Activated CD8-positive, alpha-beta memory T cell treated with anti-CD3 and anti-CD28 coated beads, Interleukin-2, amount 10 ng/mL, durations not matched to agents 7 days and 5 days (primary cell): Measurements from ENCODE around the gene ZIC5. TPM values are rescaled to one million over a fixed set of nuclear protein-coding genes. Genes with fewer than 3 reads are reported as not detected.

ENCODE experiments used
- ATAC-seq: fragments of 150-1000 bp; cut with Tn5 transposase; one replicate; pipeline ENCODE4 v1.10.0; 2021; ENCODE audit warnings: moderate library complexity
- CTCF ChIA-PET: fragments of 350-600 bp; sonication (Branson Sonifier 250); formaldehyde crosslinking; loops from one replicate; lab custom pipeline; 2021; ENCODE audit warnings: antibody characterized with exemption; lab: Charles Lee
- DNase-seq: peaks from one replicate; pipeline ENCODE4 v3.0.0-alpha.2; 2020
- H3K27ac Mint-ChIP-seq: one replicate; pipeline ENCODE4 v1.8.0; 2021; ENCODE audit warnings: mild to moderate bottlenecking, mixed read lengths
- H3K27me3 Mint-ChIP-seq: one replicate; pipeline ENCODE4 v1.8.0; 2021; ENCODE audit warnings: mixed read lengths
- H3K36me3 Mint-ChIP-seq: one replicate; pipeline ENCODE4 v1.8.0; 2021; ENCODE audit warnings: mild to moderate bottlenecking, mixed read lengths
- H3K4me1 Mint-ChIP-seq: one replicate; pipeline ENCODE4 v1.8.0; 2021; ENCODE audit warnings: mixed read lengths
- H3K4me3 Mint-ChIP-seq: one replicate; pipeline ENCODE4 v1.8.0; 2021; ENCODE audit warnings: mild to moderate bottlenecking, moderate library complexity, mixed read lengths
- H3K9me3 Mint-ChIP-seq: one replicate; pipeline ENCODE4 v1.8.0; 2022; ENCODE audit warnings: low read depth, mixed read lengths
- total RNA-seq, 2 experiments: library from RNA; stranded (reverse); gene quantifications; one replicate each; pipeline ENCODE4 v1.2.3, GENCODE V29; 2021

Gene ZIC5
- total RNA-seq, 2 experiments from 2014 or later = not detected

DNA sequence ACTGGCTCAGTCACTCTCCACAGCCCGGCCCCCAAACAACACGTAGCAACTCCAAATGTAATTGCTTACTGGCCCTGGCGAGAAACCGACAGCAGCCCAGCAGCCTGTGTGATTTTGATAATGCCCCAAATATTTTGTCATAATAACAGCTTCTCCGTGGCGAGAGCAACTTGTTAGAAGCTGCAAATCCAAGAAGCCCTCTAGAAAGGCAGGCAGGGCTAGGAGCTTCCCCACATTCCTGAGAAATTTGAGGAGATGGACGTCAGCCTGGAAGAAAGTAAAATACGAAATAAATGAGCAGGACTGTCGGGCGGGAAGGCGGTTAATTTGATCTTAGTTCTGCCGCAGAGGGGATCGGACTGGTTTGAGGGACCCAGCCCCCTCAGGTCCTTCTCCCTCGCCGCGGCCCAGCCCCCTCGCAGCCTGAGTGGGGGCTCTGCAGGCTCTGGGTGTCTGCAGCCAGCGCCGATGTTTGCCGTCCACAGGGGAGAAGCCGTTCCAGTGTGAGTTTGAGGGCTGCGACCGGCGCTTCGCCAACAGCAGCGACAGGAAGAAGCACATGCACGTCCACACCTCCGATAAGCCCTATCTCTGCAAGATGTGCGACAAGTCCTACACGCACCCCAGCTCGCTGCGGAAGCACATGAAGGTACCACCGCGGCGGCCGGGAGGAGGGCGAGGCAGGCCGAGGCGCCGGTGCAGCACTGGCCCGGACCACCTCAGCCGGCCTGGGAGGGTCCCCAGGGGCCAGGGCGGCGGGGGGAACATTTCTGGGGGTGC lies 13.1 kb upstream of the ZIC5 start:
- CTCF ChIA-PET = no interaction called here
- peaks cover 16% of the 10 kb centered on the region for H3K36me3 Mint-ChIP-seq
- H3K4me3 Mint-ChIP-seq = peak overlapping the region; percentile 11
- DNase-seq = peak; percentile 40
- H3K4me1 Mint-ChIP-seq = peaks cover 20% of the 10 kb centered on the region
- peak overlapping the region; percentile 75 for H3K27ac Mint-ChIP-seq
- no peaks in the 10 kb centered on the region for H3K9me3 Mint-ChIP-seq
- H3K27me3 Mint-ChIP-seq = peaks cover 63% of the 10 kb centered on the region
- no peak for ATAC-seq

- Mint-ChIP-seq H3K36me3 (peaks cover 16% of the 10 kb centered on the region), H3K4me1 (peaks cover 20% of the 10 kb centered on the region), H3K27me3 (peaks cover 63% of the 10 kb centered on the region), H3K9me3 (no peaks in the 10 kb centered on the region), H3K27ac (peak overlapping the region; percentile 75), H3K4me3 (peak overlapping the region; percentile 41)
- CTCF ChIA-PET = interaction anchor here (0.7 to 0.8 kb wide), 2 partner anchors 13 to 328 kb away, joined by 3 read pairs; no protein-coding TSS in a partner anchor
- DNase-seq (no peak), ATAC-seq (no peak)
Measured at GRCh38 chr13:99983499-99984401, 12.2 kb upstream of the ZIC5 start.

- DNase-seq = peak; percentile 40
- Mint-ChIP-seq H3K27ac (peak overlapping the region; percentile 75), H3K36me3 (peaks cover 16% of the 10 kb centered on the region), H3K4me1 (peaks cover 24% of the 10 kb centered on the region), H3K4me3 (peak overlapping the region; percentile 41), H3K9me3 (no peaks in the 10 kb centered on the region), H3K27me3 (peaks cover 64% of the 10 kb centered on the region)
- CTCF ChIA-PET = interaction anchor here (0.7 to 1.1 kb wide), 3 partner anchors 14 to 327 kb away, joined by 3 read pairs; no protein-coding TSS in a partner anchor
- no peak for ATAC-seq
Measured at GRCh38 chr13:99982731-99983498, 11.3 kb upstream of the ZIC5 start.

DNA sequence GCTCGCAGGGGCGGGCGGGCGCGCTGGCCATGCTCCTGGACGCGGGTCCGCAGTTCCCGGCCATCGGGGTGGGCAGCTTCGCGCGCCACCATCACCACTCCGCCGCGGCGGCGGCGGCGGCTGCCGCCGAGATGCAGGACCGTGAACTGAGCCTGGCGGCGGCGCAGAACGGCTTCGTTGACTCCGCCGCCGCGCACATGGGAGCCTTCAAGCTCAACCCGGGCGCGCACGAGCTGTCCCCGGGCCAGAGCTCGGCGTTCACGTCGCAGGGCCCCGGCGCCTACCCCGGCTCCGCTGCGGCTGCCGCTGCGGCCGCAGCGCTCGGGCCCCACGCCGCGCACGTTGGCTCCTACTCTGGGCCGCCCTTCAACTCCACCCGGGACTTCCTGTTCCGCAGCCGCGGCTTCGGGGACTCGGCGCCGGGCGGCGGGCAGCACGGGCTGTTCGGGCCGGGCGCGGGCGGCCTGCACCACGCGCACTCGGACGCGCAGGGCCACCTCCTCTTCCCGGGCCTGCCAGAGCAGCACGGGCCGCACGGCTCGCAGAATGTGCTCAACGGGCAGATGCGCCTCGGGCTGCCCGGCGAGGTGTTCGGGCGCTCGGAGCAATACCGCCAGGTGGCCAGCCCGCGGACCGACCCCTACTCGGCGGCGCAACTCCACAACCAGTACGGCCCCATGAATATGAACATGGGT lies 10.6 kb upstream of the ZIC5 start:
- H3K9me3 Mint-ChIP-seq = no peaks in the 10 kb centered on the region
- peaks cover 29% of the 10 kb centered on the region for H3K4me1 Mint-ChIP-seq
- H3K4me3 Mint-ChIP-seq = peak overlapping the region; percentile 41
- CTCF ChIA-PET = interaction anchor here (0.8 to 1.4 kb wide), 4 partner anchors 12 to 16 kb away, joined by 3 read pairs; no protein-coding TSS in a partner anchor
- H3K27ac Mint-ChIP-seq = peak overlapping the region; percentile 75
- H3K36me3 Mint-ChIP-seq = peaks cover 15% of the 10 kb centered on the region
- no peak for DNase-seq
- H3K27me3 Mint-ChIP-seq = peaks cover 64% of the 10 kb centered on the region
- no peak for ATAC-seq

DNA sequence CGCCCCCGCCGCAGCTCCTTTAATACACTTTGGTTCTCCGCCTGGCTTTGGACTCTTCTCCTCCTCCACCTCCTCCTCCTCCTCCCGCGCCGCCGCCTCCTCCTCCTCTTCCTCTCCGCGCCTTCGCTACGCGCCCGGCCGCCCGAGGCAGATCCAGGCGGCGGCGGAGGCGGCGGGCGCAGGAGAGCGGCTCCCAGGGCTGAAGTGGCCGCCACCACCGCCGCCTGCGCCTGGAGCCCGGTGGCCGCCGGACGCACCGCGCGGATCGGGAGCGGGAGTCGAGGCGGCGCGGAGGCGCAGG lies 10.1 kb upstream of the ZIC5 start, which contains the start of gene ZIC2:
Gene ZIC2 (plus strand): TSS at position 50 of the 301 bp plus-strand sequence. CDS start 281 bp downstream, outside the sequence.
- Mint-ChIP-seq H3K36me3 (peaks cover 15% of the 10 kb centered on the region), H3K27me3 (peaks cover 64% of the 10 kb centered on the region), H3K9me3 (no peaks in the 10 kb centered on the region), H3K4me3 (peak within 1 kb of the TSS; percentile 41), H3K4me1 (peaks cover 29% of the 10 kb centered on the region), H3K27ac (peak within 1 kb of the TSS; percentile 75)
- CTCF ChIA-PET = interaction anchor here (1.1 to 1.9 kb wide), 6 partner anchors 9 to 533 kb away, joined by 3 to 6 read pairs (median 4); no protein-coding TSS in a partner anchor
- peak; percentile 2 for ATAC-seq
- DNase-seq = no peak

GRCh38 chr13:99980824-99981734 lies 9.5 kb upstream of the ZIC5 start:
- ATAC-seq (peak; percentile 37), DNase-seq (no peak)
- Mint-ChIP-seq H3K4me3 (no peak overlapping the region), H3K27me3 (peaks cover 64% of the 10 kb centered on the region), H3K27ac (no peak overlapping the region), H3K9me3 (no peaks in the 10 kb centered on the region), H3K4me1 (peaks cover 29% of the 10 kb centered on the region), H3K36me3 (peaks cover 13% of the 10 kb centered on the region)
- CTCF ChIA-PET = interaction anchor here (1.1 to 1.9 kb wide), 7 partner anchors 9 to 534 kb away, joined by 3 to 6 read pairs (median 3); no protein-coding TSS in a partner anchor

DNA sequence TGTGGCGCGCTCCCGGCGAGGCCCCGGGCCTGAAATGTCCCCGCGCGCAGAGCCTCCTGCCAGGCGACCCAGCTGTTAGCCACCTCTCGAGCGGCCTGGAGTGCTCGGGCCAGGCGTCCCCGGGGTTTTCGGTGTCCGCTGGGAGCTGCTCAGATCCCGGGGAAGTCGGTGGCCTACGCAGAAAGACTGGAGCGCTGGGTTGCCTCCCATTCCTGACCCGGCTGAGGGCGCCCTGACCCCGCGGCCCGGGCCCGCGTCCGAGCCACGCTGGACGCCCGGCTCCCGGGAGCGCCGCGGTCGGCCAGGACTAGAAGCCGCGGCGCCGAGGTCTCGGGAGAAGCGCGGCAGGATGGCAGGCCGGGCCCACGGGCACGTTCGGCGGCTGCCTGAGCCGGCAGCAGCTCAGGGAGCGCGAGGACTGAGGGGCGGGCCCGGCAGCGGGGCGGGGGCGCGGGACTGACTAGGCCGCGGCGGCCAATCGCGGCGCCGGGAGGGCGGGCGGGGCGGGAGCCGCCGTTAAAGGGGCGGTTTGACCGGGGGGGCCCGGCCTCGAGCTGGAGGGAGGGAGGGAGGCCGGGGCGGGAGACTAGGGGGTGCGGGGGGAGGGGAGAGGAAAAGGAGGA lies 8.7 kb upstream of the ZIC5 start:
- peak; percentile 83 for ATAC-seq
- Mint-ChIP-seq H3K9me3 (no peaks in the 10 kb centered on the region), H3K4me3 (no peak overlapping the region), H3K27me3 (peaks cover 68% of the 10 kb centered on the region), H3K27ac (no peak overlapping the region), H3K4me1 (peaks cover 26% of the 10 kb centered on the region), H3K36me3 (peaks cover 8% of the 10 kb centered on the region)
- DNase-seq = peak; percentile 73
- CTCF ChIA-PET = interaction anchor here (0.7 to 1.9 kb wide), 5 partner anchors 12 to 535 kb away, joined by 3 to 6 read pairs (median 4); no protein-coding TSS in a partner anchor

DNA sequence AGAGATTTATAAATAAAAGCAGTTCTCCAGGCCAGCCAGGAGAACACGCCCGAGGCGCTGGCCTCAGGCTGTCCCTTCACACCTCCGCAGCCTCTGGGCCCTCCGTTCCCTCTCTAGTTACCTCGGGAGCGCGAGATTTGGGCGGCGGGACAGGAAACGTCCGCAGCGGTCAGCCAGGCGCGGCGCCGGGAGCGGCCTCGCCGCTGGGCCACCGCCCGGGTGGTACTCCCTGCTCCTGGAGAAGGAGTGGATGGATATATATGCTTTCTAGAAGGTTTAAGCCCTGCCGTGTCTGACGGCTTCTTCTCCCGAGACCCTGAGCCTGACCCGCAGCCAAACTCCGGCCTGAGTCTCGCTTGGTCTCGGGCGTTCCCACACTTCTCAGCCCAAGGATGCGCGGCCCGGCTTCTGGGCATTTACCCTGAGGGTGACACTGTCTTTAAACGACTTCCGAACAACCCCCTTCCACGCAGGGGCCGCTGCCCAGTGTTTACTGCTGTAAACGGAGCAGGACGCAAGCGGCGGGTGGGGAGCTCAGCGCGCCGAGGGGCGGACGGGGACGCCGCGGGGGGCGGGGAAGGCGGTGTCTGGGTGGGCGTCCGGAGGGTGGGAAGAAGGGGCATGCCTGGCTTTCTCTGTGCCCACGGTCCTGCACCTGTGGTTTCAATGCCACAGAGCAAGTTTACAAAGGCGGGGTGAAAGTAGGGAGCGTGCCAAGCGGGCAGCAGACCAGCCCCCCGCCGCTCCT lies 8.1 kb upstream of the ZIC5 start:
- no peak overlapping the region for H3K4me3 Mint-ChIP-seq
- no peak overlapping the region for H3K27ac Mint-ChIP-seq
- H3K4me1 Mint-ChIP-seq = peaks cover 26% of the 10 kb centered on the region
- H3K27me3 Mint-ChIP-seq = peaks cover 72% of the 10 kb centered on the region
- CTCF ChIA-PET = interaction anchor here (0.7 to 1.9 kb wide), 3 partner anchors 13 to 324 kb away, joined by 3 to 4 read pairs (median 3); no protein-coding TSS in a partner anchor
- H3K36me3 Mint-ChIP-seq = peaks cover 8% of the 10 kb centered on the region
- no peaks in the 10 kb centered on the region for H3K9me3 Mint-ChIP-seq
- no peak for ATAC-seq
- DNase-seq = no peak

DNA sequence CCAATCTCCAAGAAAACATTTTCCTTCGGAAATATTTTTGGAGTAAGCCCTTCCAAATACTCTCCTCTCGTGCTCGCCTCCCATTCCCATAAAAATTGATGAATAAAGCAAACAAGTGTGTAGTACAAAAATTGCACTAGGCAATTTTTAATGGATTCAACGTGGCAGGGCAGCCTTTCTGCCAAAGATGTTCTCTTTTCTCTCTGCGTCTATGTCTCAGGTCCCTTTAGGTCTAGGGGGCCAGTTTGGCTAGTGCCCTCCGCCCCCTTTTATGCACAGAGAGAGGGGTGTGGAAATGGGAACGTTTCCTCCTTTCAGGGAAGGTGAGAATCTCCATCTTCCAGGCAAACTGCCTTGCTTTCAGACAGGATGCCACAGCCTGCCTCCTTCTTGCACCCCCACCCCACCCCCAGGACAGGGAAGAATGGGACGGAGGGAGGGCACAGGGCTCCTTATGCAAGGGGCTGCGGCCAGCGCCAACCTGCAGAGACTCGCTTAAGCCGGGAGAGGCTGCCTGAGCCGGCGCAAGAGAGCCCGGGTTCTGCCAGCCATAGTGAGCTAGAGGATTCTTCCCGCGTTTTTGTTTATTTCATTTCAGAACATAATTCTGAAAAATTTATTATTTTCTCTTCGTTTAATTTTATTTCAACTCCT lies 7.4 kb upstream of the ZIC5 start:
- no peak overlapping the region for H3K4me3 Mint-ChIP-seq
- no peak overlapping the region for H3K27ac Mint-ChIP-seq
- ATAC-seq (no peak), DNase-seq (peak; percentile 35)
- H3K27me3 Mint-ChIP-seq = peaks cover 72% of the 10 kb centered on the region
- H3K4me1 Mint-ChIP-seq = peaks cover 23% of the 10 kb centered on the region
- H3K36me3 Mint-ChIP-seq = peaks cover 4% of the 10 kb centered on the region
- H3K9me3 Mint-ChIP-seq = no peaks in the 10 kb centered on the region
- CTCF ChIA-PET = no interaction called here
